BLaER1 treated with 17β-estradiol and CSF1 and Interleukin-3, amounts not matched to agents 10 nM and 100 nM (cell line): ENCODE results near the gene GALT.

Experiments used
- H3K27ac ChIP-seq, 11 experiments: shearing (Covaris generic); formaldehyde crosslinking; 2 replicates each; pipeline ENCODE4 v1.8.1; 2022
- H3K27me3 ChIP-seq, 11 experiments: shearing (Covaris generic); formaldehyde crosslinking; 2 replicates each; pipeline ENCODE4 v1.8.1; 2022
- H3K36me3 ChIP-seq, 11 experiments: shearing (Covaris generic); formaldehyde crosslinking; 2 replicates each; pipeline ENCODE4 v1.8.1; 2022
- H3K4me1 ChIP-seq, 10 experiments: shearing (Covaris generic); formaldehyde crosslinking; 2 replicates each; pipeline ENCODE4 v1.8.1; 2022
- H3K4me2 ChIP-seq, 11 experiments: shearing (Covaris generic); formaldehyde crosslinking; 2 replicates each; pipeline ENCODE4 v1.8.1; 2022
- H3K4me3 ChIP-seq, 10 experiments: shearing (Covaris generic); formaldehyde crosslinking; 2 replicates each; pipeline ENCODE4 v1.8.1; 2022
- H3K9ac ChIP-seq, 11 experiments: shearing (Covaris generic); formaldehyde crosslinking; 2 replicates each; pipeline ENCODE4 v1.8.1; 2022
- H3K9me3 ChIP-seq, 11 experiments: shearing (Covaris generic); formaldehyde crosslinking; replicated peaks in 1 of 11; 2 replicates each; pipeline ENCODE4 v1.8.1; 2022
- H4K20me1 ChIP-seq, 11 experiments: shearing (Covaris generic); formaldehyde crosslinking; 2 replicates each; pipeline ENCODE4 v1.8.1; 2022
- Cebpa-rat ChIP-seq, 11 experiments: shearing (Covaris generic); IDR thresholded peaks; 2 replicates each; pipeline ENCODE4 v1.8.1; 2022

The GALT gene

GRCh38 chr9:34630402-34631154 lies 15.9 kb upstream of the GALT start:
- Histone ChIP-seq H3K4me3 (no peak overlapping the region), H4K20me1 (peaks cover 0 to 83% (median 63%) of the 10 kb centered on the region in 11 experiments; a peak in 17 of 22 replicates), H3K27me3 (peaks cover 61 to 68% (median 63%) of the 10 kb centered on the region in 11 experiments), H3K9me3 (no peaks in the 10 kb centered on the region), H3K4me1 (peaks cover 11 to 39% (median 24%) of the 10 kb centered on the region in 10 experiments), H3K27ac (no peak overlapping the region), H3K36me3 (peaks cover 0 to 18% (median 9%) of the 10 kb centered on the region in 11 experiments; a peak in 14 of 22 replicates), H3K9ac (no peak overlapping the region), H3K4me2 (no peak overlapping the region)
- TF ChIP-seq Cebpa-rat (IDR thresholded peaks at IDR 0.05): no peak

- Histone ChIP-seq H3K4me2 (no peak overlapping the region), H3K9me3 (no peaks in the 10 kb centered on the region), H3K4me3 (no peak overlapping the region), H4K20me1 (peaks cover 0 to 85% (median 56%) of the 10 kb centered on the region in 11 experiments; a peak in 16 of 22 replicates), H3K36me3 (peaks cover 0 to 23% (median 12%) of the 10 kb centered on the region in 11 experiments; a peak in 14 of 22 replicates), H3K9ac (peak overlapping the region in 1 of 11 experiments; percentile 24; a peak in 2 of 22 replicates), H3K27ac (no peak overlapping the region), H3K4me1 (peaks cover 29 to 56% (median 46%) of the 10 kb centered on the region in 10 experiments), H3K27me3 (peaks cover 35 to 42% (median 37%) of the 10 kb centered on the region in 11 experiments)
- no peak for TF ChIP-seq Cebpa-rat (IDR thresholded peaks at IDR 0.05)
Measured at GRCh38 chr9:34633166-34633565, 13.3 kb upstream of the GALT start.

- peaks cover 0 to 76% (median 51%) of the 10 kb centered on the region in 11 experiments; a peak in 16 of 22 replicates for H4K20me1 ChIP-seq
- no peaks in the 10 kb centered on the region for H3K9me3 ChIP-seq
- H3K4me1 ChIP-seq: peaks cover 31 to 53% (median 44%) of the 10 kb centered on the region in 10 experiments
- peaks cover 27 to 34% (median 29%) of the 10 kb centered on the region in 11 experiments for H3K27me3 ChIP-seq
- H3K36me3 ChIP-seq: peaks cover 0 to 23% (median 12%) of the 10 kb centered on the region in 11 experiments; a peak in 14 of 22 replicates
- H3K4me2 ChIP-seq: peak overlapping the region in 9 of 11 experiments; percentile 89 to 99 (median 97); a peak in 17 of 22 replicates
- H3K9ac ChIP-seq: peak overlapping the region in 5 of 11 experiments; percentile 9 to 85 (median 48); a peak in 8 of 22 replicates
- 0 out of 20 replicates have a peak overlapping the region, but pooled peaks of 1 of the 10 experiments have one; percentile 75 for H3K4me3 ChIP-seq
- H3K27ac ChIP-seq: no peak overlapping the region
- TF ChIP-seq Cebpa-rat (IDR thresholded peaks at IDR 0.05): no peak
Measured at GRCh38 chr9:34633851-34634550, 12.5 kb upstream of the GALT start.

- H3K9me3 ChIP-seq: no peaks in the 10 kb centered on the region
- H3K4me2 ChIP-seq: peak overlapping the region in 10 of 11 experiments; percentile 87 to 99 (median 97); a peak in 19 of 22 replicates
- peaks cover 0 to 69% (median 44%) of the 10 kb centered on the region in 11 experiments; a peak in 16 of 22 replicates for H4K20me1 ChIP-seq
- peak overlapping the region in 3 of 11 experiments; percentile 2 to 21 (median 8); a peak in 2 of 22 replicates for H3K27ac ChIP-seq
- H3K4me1 ChIP-seq: peaks cover 31 to 49% (median 44%) of the 10 kb centered on the region in 10 experiments
- H3K4me3 ChIP-seq: peak overlapping the region in 2 of 10 experiments; percentile 26 to 75; a peak in 2 of 20 replicates
- H3K9ac ChIP-seq: peak overlapping the region in 7 of 11 experiments; percentile 9 to 85 (median 37); a peak in 12 of 22 replicates
- peaks cover 0 to 23% (median 12%) of the 10 kb centered on the region in 11 experiments; a peak in 14 of 22 replicates for H3K36me3 ChIP-seq
- peaks cover 20 to 27% (median 22%) of the 10 kb centered on the region in 11 experiments for H3K27me3 ChIP-seq
- TF ChIP-seq Cebpa-rat (IDR thresholded peaks at IDR 0.05): no peak
Measured at GRCh38 chr9:34634551-34635248, 11.8 kb upstream of the GALT start.

GRCh38 chr9:34635556-34635955 lies 10.9 kb upstream of the GALT start:
- H3K9ac ChIP-seq: peak overlapping the region in 10 of 11 experiments; percentile 4 to 89 (median 44); a peak in 14 of 22 replicates

GRCh38 chr9:34636791-34637355 lies 9.6 kb upstream of the GALT start:
- H3K4me1 ChIP-seq: peaks cover 38 to 53% (median 47%) of the 10 kb centered on the region in 10 experiments
- H3K27ac ChIP-seq: peak overlapping the region; percentile 76 to 88 (median 82); a peak in 21 of 22 replicates

More at GRCh38 chr9:34635556-34635955, 10.9 kb upstream of the GALT start:
- Histone ChIP-seq H3K4me3 (peak overlapping the region in 9 of 10 experiments; percentile 7 to 82 (median 75); a peak in 14 of 20 replicates), H3K4me1 (peaks cover 31 to 49% (median 44%) of the 10 kb centered on the region in 10 experiments), H3K36me3 (peaks cover 0 to 23% (median 12%) of the 10 kb centered on the region in 11 experiments; a peak in 14 of 22 replicates), H3K27me3 (peaks cover 11 to 18% (median 13%) of the 10 kb centered on the region in 11 experiments), H3K4me2 (peak overlapping the region; percentile 87 to 99 (median 97)), H3K27ac (peak overlapping the region in 4 of 11 experiments; percentile 8 to 21 (median 16); a peak in 3 of 22 replicates), H4K20me1 (peaks cover 0 to 61% (median 36%) of the 10 kb centered on the region in 11 experiments; a peak in 16 of 22 replicates), H3K9me3 (no peaks in the 10 kb centered on the region)
- TF ChIP-seq Cebpa-rat (IDR thresholded peaks at IDR 0.05): no peak

GRCh38 chr9:34637356-34638137 lies 8.9 kb upstream of the GALT start, which contains the start of gene SIGMAR1:
SIGMAR1 (minus strand) TSS chr9:34637787; CDS start chr9:34637697, 90 bp downstream.
- H3K4me2 ChIP-seq: peak within 1 kb of the TSS; percentile 87 to 99 (median 97)
- H4K20me1 ChIP-seq: peaks cover 0 to 46% (median 32%) of the 10 kb centered on the region in 11 experiments; a peak in 16 of 22 replicates
- no peak for TF ChIP-seq Cebpa-rat (IDR thresholded peaks at IDR 0.05)
- no peaks in the 10 kb centered on the region for H3K9me3 ChIP-seq
- H3K4me3 ChIP-seq: peak within 1 kb of the TSS; percentile 64 to 82 (median 74)
- H3K4me1 ChIP-seq: peaks cover 38 to 53% (median 47%) of the 10 kb centered on the region in 10 experiments
- H3K27ac ChIP-seq: peak within 1 kb of the TSS; percentile 76 to 88 (median 82)
- peaks cover 0 to 23% (median 12%) of the 10 kb centered on the region in 11 experiments; a peak in 14 of 22 replicates for H3K36me3 ChIP-seq
- H3K27me3 ChIP-seq: no peaks in the 10 kb centered on the region
- H3K9ac ChIP-seq: peak within 1 kb of the TSS; percentile 79 to 92 (median 85)

More at GRCh38 chr9:34636791-34637355, 9.6 kb upstream of the GALT start:
- Histone ChIP-seq H3K4me3 (peak overlapping the region; percentile 64 to 82 (median 74)), H3K4me2 (peak overlapping the region; percentile 87 to 99 (median 97)), H3K27me3 (peaks cover 0 to 5% (median under 1%) of the 10 kb centered on the region in 11 experiments; a peak in 8 of 22 replicates), H3K9ac (peak overlapping the region; percentile 79 to 92 (median 85)), H3K36me3 (peaks cover 0 to 23% (median 12%) of the 10 kb centered on the region in 11 experiments; a peak in 14 of 22 replicates), H4K20me1 (peaks cover 0 to 52% (median 32%) of the 10 kb centered on the region in 11 experiments; a peak in 16 of 22 replicates), H3K9me3 (no peaks in the 10 kb centered on the region)
- TF ChIP-seq Cebpa-rat (IDR thresholded peaks at IDR 0.05): no peak
